Activated T-cell treated with anti-CD3 and anti-CD28 coated beads, Interleukin-2, amount 50 U/mL, for 24 hours (primary cell): ENCODE data around the gene PNPLA5.
"Not testable (repeated sequence)": the region's sequence is repeated elsewhere in the genome, so short reads cannot be mapped to it uniquely, and the experiment has no call there.

ENCODE experiments used
- DNase-seq: peaks from one replicate; pipeline ENCODE4 v3.0.0-alpha.2; 2020
- H3K27ac Mint-ChIP-seq: 2 replicates; pipeline ENCODE4 v1.8.0; 2020; ENCODE audit warnings: mild to moderate bottlenecking, mixed read lengths
- H3K27me3 Mint-ChIP-seq: 2 replicates; pipeline ENCODE4 v1.8.0; 2020; ENCODE audit warnings: mixed read lengths
- H3K36me3 Mint-ChIP-seq: 2 replicates; pipeline ENCODE4 v1.8.0; 2020; ENCODE audit warnings: low read depth, mixed read lengths
- H3K4me1 Mint-ChIP-seq: 2 replicates; pipeline ENCODE4 v1.8.0; 2020; ENCODE audit warnings: low read depth, mixed read lengths
- H3K4me3 Mint-ChIP-seq: 2 replicates; pipeline ENCODE4 v1.8.0; 2020; ENCODE audit warnings: mild to moderate bottlenecking, moderate library complexity, mixed read lengths
- H3K9me3 Mint-ChIP-seq: 2 replicates; pipeline ENCODE4 v1.8.0; 2020; ENCODE audit warnings: mixed read lengths

PNPLA5 gene

GRCh38 chr22:43917521-43917920 is 25.7 kb upstream of the PNPLA5 start:
- H3K4me3 Mint-ChIP-seq: no peak overlapping the region
- no peak for DNase-seq
- H3K36me3 Mint-ChIP-seq: no peaks in the 10 kb centered on the region
- no peaks in the 10 kb centered on the region for H3K9me3 Mint-ChIP-seq
- H3K27me3 Mint-ChIP-seq: peaks cover 54% of the 10 kb centered on the region
- H3K4me1 Mint-ChIP-seq: no peaks in the 10 kb centered on the region
- no peak overlapping the region for H3K27ac Mint-ChIP-seq

GRCh38 chr22:43911351-43911750 is 19.5 kb upstream of the PNPLA5 start:
- Mint-ChIP-seq H3K27ac (no peak overlapping the region), H3K36me3 (no peaks in the 10 kb centered on the region), H3K4me1 (no peaks in the 10 kb centered on the region), H3K27me3 (peaks cover 24% of the 10 kb centered on the region), H3K4me3 (no peak overlapping the region), H3K9me3 (no peaks in the 10 kb centered on the region)
- no peak for DNase-seq

- DNase-seq: no peak
- H3K9me3 Mint-ChIP-seq: no peaks in the 10 kb centered on the region
- H3K36me3 Mint-ChIP-seq: no peaks in the 10 kb centered on the region
Measured at GRCh38 chr22:43910178-43910695, 18.4 kb upstream of the PNPLA5 start.

GRCh38 chr22:43909708-43910107 is 17.9 kb upstream of the PNPLA5 start:
- no peaks in the 10 kb centered on the region for H3K36me3 Mint-ChIP-seq
- H3K4me3 Mint-ChIP-seq: no peak overlapping the region
- H3K9me3 Mint-ChIP-seq: no peaks in the 10 kb centered on the region
- H3K4me1 Mint-ChIP-seq: no peaks in the 10 kb centered on the region
- no peak overlapping the region for H3K27ac Mint-ChIP-seq
- no peak for DNase-seq
- H3K27me3 Mint-ChIP-seq: peaks cover 23% of the 10 kb centered on the region

More at GRCh38 chr22:43910178-43910695, 18.4 kb upstream of the PNPLA5 start:
- H3K27ac Mint-ChIP-seq: no peak overlapping the region
- H3K4me1 Mint-ChIP-seq: no peaks in the 10 kb centered on the region
- H3K27me3 Mint-ChIP-seq: peaks cover 22% of the 10 kb centered on the region
- no peak overlapping the region for H3K4me3 Mint-ChIP-seq

- H3K9me3 Mint-ChIP-seq: no peaks in the 10 kb centered on the region
- no peaks in the 10 kb centered on the region for H3K36me3 Mint-ChIP-seq
- no peak for DNase-seq
- H3K27ac Mint-ChIP-seq: no peak overlapping the region
- no peak overlapping the region for H3K4me3 Mint-ChIP-seq
- peaks cover 21% of the 10 kb centered on the region for H3K27me3 Mint-ChIP-seq
- no peaks in the 10 kb centered on the region for H3K4me1 Mint-ChIP-seq
Measured at GRCh38 chr22:43905681-43906080, 13.9 kb upstream of the PNPLA5 start.

GRCh38 chr22:43904412-43904811 is 12.6 kb upstream of the PNPLA5 start:
- H3K9me3 Mint-ChIP-seq, H3K4me1 Mint-ChIP-seq, H3K27ac Mint-ChIP-seq, H3K4me3 Mint-ChIP-seq, H3K36me3 Mint-ChIP-seq: not testable (repeated sequence)
- DNase-seq: peak; percentile 41
- H3K27me3 Mint-ChIP-seq: peaks cover 16% of the 10 kb centered on the region

GRCh38 chr22:43903033-43903432 is 11.2 kb upstream of the PNPLA5 start:
- not testable (repeated sequence) for H3K27ac Mint-ChIP-seq, DNase-seq, H3K9me3 Mint-ChIP-seq, H3K36me3 Mint-ChIP-seq, H3K4me3 Mint-ChIP-seq, H3K4me1 Mint-ChIP-seq
- H3K27me3 Mint-ChIP-seq: peaks cover 12% of the 10 kb centered on the region

- no peaks in the 10 kb centered on the region for H3K4me1 Mint-ChIP-seq
- H3K4me3 Mint-ChIP-seq: no peak overlapping the region
- no peak for DNase-seq
Measured at GRCh38 chr22:43901976-43902643, 10.3 kb upstream of the PNPLA5 start.

GRCh38 chr22:43900206-43900605 is 8.4 kb upstream of the PNPLA5 start:
- Mint-ChIP-seq H3K27me3 (peaks cover 11% of the 10 kb centered on the region), H3K36me3 (no peaks in the 10 kb centered on the region), H3K4me3 (no peak overlapping the region), H3K9me3 (no peaks in the 10 kb centered on the region), H3K4me1 (no peaks in the 10 kb centered on the region), H3K27ac (no peak overlapping the region)
- DNase-seq: no peak

More at GRCh38 chr22:43901976-43902643, 10.3 kb upstream of the PNPLA5 start:
- Mint-ChIP-seq H3K27me3 (peaks cover 12% of the 10 kb centered on the region), H3K9me3 (no peaks in the 10 kb centered on the region), H3K27ac (no peak overlapping the region), H3K36me3 (no peaks in the 10 kb centered on the region)

GRCh38 chr22:43897751-43898261 is 6.0 kb upstream of the PNPLA5 start:
- H3K27me3 Mint-ChIP-seq: peaks cover 17% of the 10 kb centered on the region
- no peak overlapping the region for H3K4me3 Mint-ChIP-seq
- no peaks in the 10 kb centered on the region for H3K36me3 Mint-ChIP-seq
- no peak for DNase-seq
- H3K27ac Mint-ChIP-seq: no peak overlapping the region
- no peaks in the 10 kb centered on the region for H3K4me1 Mint-ChIP-seq
- no peaks in the 10 kb centered on the region for H3K9me3 Mint-ChIP-seq

GRCh38 chr22:43895986-43896645 is 4.3 kb upstream of the PNPLA5 start:
- peaks cover 29% of the 10 kb centered on the region for H3K27me3 Mint-ChIP-seq
- DNase-seq: no peak
- peaks cover 3% of the 10 kb centered on the region for H3K4me1 Mint-ChIP-seq
- H3K27ac Mint-ChIP-seq: no peak overlapping the region
- H3K9me3 Mint-ChIP-seq: no peaks in the 10 kb centered on the region
- no peak overlapping the region for H3K4me3 Mint-ChIP-seq
- H3K36me3 Mint-ChIP-seq: no peaks in the 10 kb centered on the region

GRCh38 chr22:43894122-43894521 is 2.3 kb upstream of the PNPLA5 start:
- H3K4me3 Mint-ChIP-seq: no peak overlapping the region
- H3K36me3 Mint-ChIP-seq: no peaks in the 10 kb centered on the region
- DNase-seq: no peak
- H3K4me1 Mint-ChIP-seq: peaks cover 3% of the 10 kb centered on the region
- no peak overlapping the region for H3K27ac Mint-ChIP-seq
- no peaks in the 10 kb centered on the region for H3K9me3 Mint-ChIP-seq
- peaks cover 49% of the 10 kb centered on the region for H3K27me3 Mint-ChIP-seq

- H3K27me3 Mint-ChIP-seq: peaks cover 54% of the 10 kb centered on the region
- no peak overlapping the region for H3K27ac Mint-ChIP-seq
- H3K4me1 Mint-ChIP-seq: peaks cover 3% of the 10 kb centered on the region
- no peaks in the 10 kb centered on the region for H3K36me3 Mint-ChIP-seq
- H3K4me3 Mint-ChIP-seq: no peak overlapping the region
- no peaks in the 10 kb centered on the region for H3K9me3 Mint-ChIP-seq
- DNase-seq: no peak
Measured at GRCh38 chr22:43893266-43893665, 1.5 kb upstream of the PNPLA5 start.

GRCh38 chr22:43892183-43892894 is 526 bp upstream of the PNPLA5 start:
- peaks cover 58% of the 10 kb centered on the region for H3K27me3 Mint-ChIP-seq
- peaks cover 3% of the 10 kb centered on the region for H3K4me1 Mint-ChIP-seq
- no peaks in the 10 kb centered on the region for H3K36me3 Mint-ChIP-seq
- H3K4me3 Mint-ChIP-seq: no peak overlapping the region
- H3K9me3 Mint-ChIP-seq: no peaks in the 10 kb centered on the region
- H3K27ac Mint-ChIP-seq: no peak overlapping the region
- DNase-seq: no peak
